GM19351 (cell line): ENCODE results near the gene MSANTD7.
A peak's percentile ranks its signal among the peaks of the same experiment; 100 is the strongest.
"Not testable (repeated sequence)": the region's sequence is repeated elsewhere in the genome, so short reads cannot be mapped to it uniquely, and the experiment has no call there.

Experiments used
- ATAC-seq: cut with Tn5 transposase; IDR thresholded peaks from one replicate; pipeline ENCODE4 v1.9.1; 2021; ENCODE audit warnings: mild to moderate bottlenecking, moderate library complexity; ENCODE audit not compliant: unreplicated experiment

Gene MSANTD7

GRCh38 chr10:14837003-14837756, 926 bp upstream of the MSANTD7 start:
- ATAC-seq, result no peak

GRCh38 chr10:14838582-14839304, 637 bp downstream of the MSANTD7 start:
- no peak for ATAC-seq

- ATAC-seq, result no peak
These were observed 1.2 kb downstream of the MSANTD7 start for GRCh38 chr10:14839305-14839695.

- no peak for ATAC-seq
These were observed 2.1 kb downstream of the MSANTD7 start for GRCh38 chr10:14840178-14840577.

GRCh38 chr10:14843327-14843988, 5.4 kb downstream of the MSANTD7 start:
- no peak for ATAC-seq

- no peak for ATAC-seq
These were observed 6.8 kb downstream of the MSANTD7 start for GRCh38 chr10:14844948-14845347.

- no peak for ATAC-seq
These were observed 14.1 kb downstream of the MSANTD7 start for GRCh38 chr10:14852236-14852635.

- ATAC-seq, result no peak
These were observed 17.3 kb downstream of the MSANTD7 start for GRCh38 chr10:14855453-14855852.

- ATAC-seq, result no peak
These were observed 20.3 kb downstream of the MSANTD7 start for GRCh38 chr10:14858338-14858960.

GRCh38 chr10:14859043-14859442, 20.9 kb downstream of the MSANTD7 start:
- ATAC-seq, result no peak

GRCh38 chr10:14859775-14860174, 21.7 kb downstream of the MSANTD7 start:
- no peak for ATAC-seq

GRCh38 chr10:14860791-14861190, 22.7 kb downstream of the MSANTD7 start:
- no peak for ATAC-seq

GRCh38 chr10:14864466-14864865, 26.4 kb downstream of the MSANTD7 start:
- ATAC-seq, result not testable (repeated sequence)

GRCh38 chr10:14864871-14865270, 26.8 kb downstream of the MSANTD7 start:
- not testable (repeated sequence) for ATAC-seq

- ATAC-seq, result peak; percentile 58
These were observed 35.1 kb downstream of the MSANTD7 start for GRCh38 chr10:14873090-14873760.

- no peak for ATAC-seq
These were observed 37.8 kb downstream of the MSANTD7 start for GRCh38 chr10:14875941-14876340.

- no peak for ATAC-seq
These were observed 38.7 kb downstream of the MSANTD7 start for GRCh38 chr10:14876764-14877163.

GRCh38 chr10:14878266-14879123, 40.4 kb downstream of the MSANTD7 start, which contains the start of gene SUV39H2:
Gene SUV39H2, plus strand, starts transcription at chr10:14878866. Its CDS starts 23 bp downstream, at chr10:14878889.
- ATAC-seq, result peak; percentile 89

GRCh38 chr10:14879124-14879927, 41.2 kb downstream of the MSANTD7 start:
- peak; percentile 21 for ATAC-seq
